Gastroesophageal sphincter (tissue), 3 donors: Measurements from ENCODE around the gene SLC29A2.

Experiments
- EP300 ChIP-seq: sonication (generic); formaldehyde crosslinking; IDR thresholded peaks from one replicate; pipeline ENCODE4 v1.6.1; 2017; ENCODE audit warnings: antibody characterized with exemption, mild to moderate bottlenecking
- POLR2A ChIP-seq, 2 donors: fragments of 450-650 bp; IDR thresholded peaks; one replicate each; pipeline ENCODE4 v1.6.1; 2017; ENCODE audit warnings: antibody characterized with exemption in 2 of 2, mild to moderate bottlenecking in 2 of 2, moderate library complexity in 1 of 2
- POLR2AphosphoS5 ChIP-seq: sonication (generic); formaldehyde crosslinking; IDR thresholded peaks from one replicate; pipeline ENCODE4 v1.6.1; 2017; ENCODE audit warnings: antibody characterized with exemption
- TF ChIP-seq, protein P1 (sequence below), 4 experiments: fragments of 200-600 bp in 2 of 4; fragments of 450-650 bp in 2 of 4; sonication (generic) in 1 of 4; IDR thresholded peaks; one replicate each; pipeline ENCODE4 v1.5.1; 2017 to 2019; ENCODE audit warnings: antibody characterized with exemption in 4 of 4, mild to moderate bottlenecking in 2 of 4, moderate library complexity in 2 of 4

GRCh38 chr11:66417000-66417399 lies 45.4 kb upstream of the SLC29A2 start:
- TF ChIP-seq POLR2AphosphoS5 (no peak), POLR2A (IDR thresholded peaks at IDR 0.05) (no peak), EP300 (no peak)
- TF ChIP-seq, protein P1, sequence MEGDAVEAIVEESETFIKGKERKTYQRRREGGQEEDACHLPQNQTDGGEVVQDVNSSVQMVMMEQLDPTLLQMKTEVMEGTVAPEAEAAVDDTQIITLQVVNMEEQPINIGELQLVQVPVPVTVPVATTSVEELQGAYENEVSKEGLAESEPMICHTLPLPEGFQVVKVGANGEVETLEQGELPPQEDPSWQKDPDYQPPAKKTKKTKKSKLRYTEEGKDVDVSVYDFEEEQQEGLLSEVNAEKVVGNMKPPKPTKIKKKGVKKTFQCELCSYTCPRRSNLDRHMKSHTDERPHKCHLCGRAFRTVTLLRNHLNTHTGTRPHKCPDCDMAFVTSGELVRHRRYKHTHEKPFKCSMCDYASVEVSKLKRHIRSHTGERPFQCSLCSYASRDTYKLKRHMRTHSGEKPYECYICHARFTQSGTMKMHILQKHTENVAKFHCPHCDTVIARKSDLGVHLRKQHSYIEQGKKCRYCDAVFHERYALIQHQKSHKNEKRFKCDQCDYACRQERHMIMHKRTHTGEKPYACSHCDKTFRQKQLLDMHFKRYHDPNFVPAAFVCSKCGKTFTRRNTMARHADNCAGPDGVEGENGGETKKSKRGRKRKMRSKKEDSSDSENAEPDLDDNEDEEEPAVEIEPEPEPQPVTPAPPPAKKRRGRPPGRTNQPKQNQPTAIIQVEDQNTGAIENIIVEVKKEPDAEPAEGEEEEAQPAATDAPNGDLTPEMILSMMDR (IDR thresholded peaks at IDR 0.05) = no peak
